ENCODE results near the gene CSH2. TPM values are rescaled to one million over a fixed set of nuclear protein-coding genes. Genes with fewer than 3 reads are reported as not detected.
"Not testable (repeated sequence)": the region's sequence is repeated elsewhere in the genome, so short reads cannot be mapped to it uniquely, and the experiment has no call there.

The CSH2 gene
- total and polyA plus RNA-seq, 4 experiments from 2014 or later: not detected

- H3K27me3 Mint-ChIP-seq; H3K9me3 ChIP-seq (ENCODE audit: control insufficient read depth in 1 of 2, low read length in 2 of 2); POLR2A ChIA-PET (ENCODE audit: partially characterized antibody); H3K27ac Mint-ChIP-seq; H3K4me1 ChIP-seq (ENCODE audit: insufficient read depth, low read length); H3K36me3 Mint-ChIP-seq; H3K27ac ChIP-seq (ENCODE audit: low read depth, low read length); intact Hi-C loops (cut with micrococcal nuclease); H3K27me3 ChIP-seq (ENCODE audit: insufficient read depth, low read length); H3K36me3 ChIP-seq (ENCODE audit: insufficient read depth, low read length); H3K4me3 Mint-ChIP-seq; DNase-seq; H3K4me3 ChIP-seq (ENCODE audit: low read length in 2 of 2); H3K9me3 Mint-ChIP-seq; H3K4me1 Mint-ChIP-seq: not testable (repeated sequence)
- CTCF ChIA-PET (ENCODE audit: partially characterized antibody): interaction anchor here (0.8 to 1.8 kb wide), 2 partner anchors 8 to 14 kb away, joined by 3 read pairs; no protein-coding TSS in a partner anchor
Measured at GRCh38 chr17:63874061-63874626, 667 bp upstream of the CSH2 start.

GRCh38 chr17:63871646-63872365 is 1.7 kb downstream of the CSH2 start:
- H3K36me3 ChIP-seq (ENCODE audit: insufficient read depth, low read length); H3K4me1 Mint-ChIP-seq; H3K4me3 ChIP-seq (ENCODE audit: low read length in 2 of 2); H3K27me3 Mint-ChIP-seq; H3K9me3 Mint-ChIP-seq; intact Hi-C loops (cut with micrococcal nuclease); H3K36me3 Mint-ChIP-seq; H3K27ac ChIP-seq (ENCODE audit: low read depth, low read length); H3K27ac Mint-ChIP-seq; H3K9me3 ChIP-seq (ENCODE audit: control insufficient read depth in 1 of 2, low read length in 2 of 2); POLR2A ChIA-PET (ENCODE audit: partially characterized antibody); H3K4me3 Mint-ChIP-seq; H3K27me3 ChIP-seq (ENCODE audit: insufficient read depth, low read length); CTCF ChIA-PET (ENCODE audit: partially characterized antibody); DNase-seq; H3K4me1 ChIP-seq (ENCODE audit: insufficient read depth, low read length): not testable (repeated sequence)

DNA sequence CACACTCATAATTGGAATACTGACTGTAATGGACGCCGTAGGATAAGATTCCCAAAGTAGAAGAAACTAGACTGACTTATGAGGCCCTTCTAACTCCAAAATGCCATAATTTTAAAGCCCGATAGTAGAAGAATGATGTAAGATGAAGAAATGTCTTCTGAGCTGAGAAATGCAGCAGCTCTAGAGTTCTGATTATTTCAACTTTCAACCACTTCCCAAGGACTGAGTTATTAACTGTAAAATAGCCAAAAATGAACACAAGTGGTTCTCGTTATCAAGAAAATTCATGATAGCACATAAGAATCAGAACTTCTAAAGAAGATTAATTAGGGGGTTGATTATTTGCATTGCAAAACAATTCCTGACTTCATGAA is 3.2 kb downstream of the CSH2 start:
- intact Hi-C loops (cut with micrococcal nuclease); H3K4me3 Mint-ChIP-seq: not testable (repeated sequence)
- CTCF ChIA-PET (ENCODE audit: partially characterized antibody): interaction anchor here (0.8 to 1.5 kb wide), 3 partner anchors 9 to 40 kb away, joined by 3 to 5 read pairs (median 3); partner anchors contain the start of gene CSHL1

DNA sequence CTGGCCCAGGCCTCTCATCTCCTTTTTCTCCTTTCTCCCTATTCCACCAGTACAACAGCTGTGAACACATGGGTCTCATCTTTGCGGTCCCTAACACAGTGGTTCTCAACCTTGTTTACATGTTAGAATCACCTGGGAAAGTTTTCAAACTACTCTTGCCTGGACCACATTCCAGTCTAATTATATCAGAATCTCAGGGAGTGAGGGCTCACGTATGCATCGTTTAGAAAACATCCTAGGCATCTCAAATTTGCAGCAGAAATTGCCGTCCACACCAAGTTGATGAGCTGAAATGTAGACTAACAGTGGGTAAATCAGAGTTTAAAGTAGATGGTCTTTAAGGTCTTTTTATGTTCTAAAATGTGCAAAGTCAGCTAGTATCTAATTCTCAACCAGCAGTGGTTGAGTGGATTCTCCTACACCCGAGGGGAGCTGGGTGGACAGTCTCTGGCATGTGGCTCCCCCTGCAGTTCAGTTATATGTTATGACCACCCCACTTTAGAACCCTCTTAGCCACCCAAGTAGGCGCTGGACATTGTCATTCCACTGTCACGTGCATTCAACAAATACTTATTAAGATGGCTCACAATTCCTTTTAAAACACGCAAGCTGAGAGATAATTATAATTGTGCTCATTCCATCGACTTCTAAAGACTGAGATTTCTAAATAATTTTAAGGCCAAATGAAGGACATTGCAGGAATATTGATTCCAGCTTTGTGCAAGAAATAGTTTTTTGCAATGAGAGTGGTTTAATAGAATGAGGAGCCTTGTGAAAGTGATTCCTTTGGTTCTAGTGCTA is 3.8 kb downstream of the CSH2 start:
- H3K4me1 ChIP-seq (ENCODE audit: insufficient read depth, low read length); H3K36me3 Mint-ChIP-seq; H3K27ac Mint-ChIP-seq; H3K9me3 ChIP-seq (ENCODE audit: control insufficient read depth in 1 of 2, low read length in 2 of 2); H3K36me3 ChIP-seq (ENCODE audit: insufficient read depth, low read length); H3K27ac ChIP-seq (ENCODE audit: low read depth, low read length); POLR2A ChIA-PET (ENCODE audit: partially characterized antibody); H3K4me1 Mint-ChIP-seq; DNase-seq; H3K27me3 ChIP-seq (ENCODE audit: insufficient read depth, low read length); intact Hi-C loops (cut with micrococcal nuclease); H3K4me3 ChIP-seq (ENCODE audit: low read length in 2 of 2); H3K27me3 Mint-ChIP-seq; H3K4me3 Mint-ChIP-seq; H3K9me3 Mint-ChIP-seq: not testable (repeated sequence)
- CTCF ChIA-PET (ENCODE audit: partially characterized antibody): interaction anchor here (0.8 to 1.5 kb wide), 5 partner anchors 9 to 41 kb away, joined by 3 to 5 read pairs (median 3); partner anchors contain the start of gene CSHL1

More for the DNA sequence above, 3.2 kb downstream of the CSH2 start:
- H3K9me3 ChIP-seq (ENCODE audit: control insufficient read depth in 1 of 2, low read length in 2 of 2); H3K27ac Mint-ChIP-seq; H3K4me3 ChIP-seq (ENCODE audit: low read length in 2 of 2); POLR2A ChIA-PET (ENCODE audit: partially characterized antibody); H3K4me1 ChIP-seq (ENCODE audit: insufficient read depth, low read length); H3K27me3 Mint-ChIP-seq; H3K36me3 Mint-ChIP-seq; H3K27ac ChIP-seq (ENCODE audit: low read depth, low read length); DNase-seq; H3K27me3 ChIP-seq (ENCODE audit: insufficient read depth, low read length); H3K36me3 ChIP-seq (ENCODE audit: insufficient read depth, low read length); H3K9me3 Mint-ChIP-seq; H3K4me1 Mint-ChIP-seq: not testable (repeated sequence)

- H3K9me3 Mint-ChIP-seq; POLR2A ChIA-PET (ENCODE audit: partially characterized antibody): not testable (repeated sequence)
Measured at GRCh38 chr17:63866625-63867024, 6.9 kb downstream of the CSH2 start.

GRCh38 chr17:63859257-63859656 is 14.2 kb downstream of the CSH2 start:
- no peak overlapping the region for H3K4me3 Mint-ChIP-seq

More at GRCh38 chr17:63866625-63867024, 6.9 kb downstream of the CSH2 start:
- DNase-seq; H3K27ac ChIP-seq (ENCODE audit: low read depth, low read length); H3K4me1 Mint-ChIP-seq; H3K4me1 ChIP-seq (ENCODE audit: insufficient read depth, low read length); H3K36me3 Mint-ChIP-seq; H3K4me3 ChIP-seq (ENCODE audit: low read length in 2 of 2); H3K36me3 ChIP-seq (ENCODE audit: insufficient read depth, low read length); H3K27me3 Mint-ChIP-seq; H3K27me3 ChIP-seq (ENCODE audit: insufficient read depth, low read length); H3K9me3 ChIP-seq (ENCODE audit: control insufficient read depth in 1 of 2, low read length in 2 of 2); H3K4me3 Mint-ChIP-seq; intact Hi-C loops (cut with micrococcal nuclease): not testable (repeated sequence)
- H3K27ac Mint-ChIP-seq: peak overlapping the region in 1 of 7 donors; percentile 9
- CTCF ChIA-PET (ENCODE audit: partially characterized antibody): interaction anchor here (0.8 to 3.8 kb wide), 10 partner anchors 15 to 45 kb away, joined by 3 to 22 read pairs (median 3); partner anchors contain the start of genes CSHL1 and GH2

GRCh38 chr17:63856425-63856824 is 17.1 kb downstream of the CSH2 start:
- H3K27ac Mint-ChIP-seq; H3K27me3 Mint-ChIP-seq; H3K4me3 Mint-ChIP-seq; intact Hi-C loops (cut with micrococcal nuclease); H3K27ac ChIP-seq (ENCODE audit: low read depth, low read length); DNase-seq; H3K9me3 ChIP-seq (ENCODE audit: control insufficient read depth in 1 of 2, low read length in 2 of 2); POLR2A ChIA-PET (ENCODE audit: partially characterized antibody); H3K27me3 ChIP-seq (ENCODE audit: insufficient read depth, low read length); H3K36me3 Mint-ChIP-seq; H3K4me1 ChIP-seq (ENCODE audit: insufficient read depth, low read length); H3K4me3 ChIP-seq (ENCODE audit: low read length in 2 of 2); H3K4me1 Mint-ChIP-seq; H3K9me3 Mint-ChIP-seq; H3K36me3 ChIP-seq (ENCODE audit: insufficient read depth, low read length): not testable (repeated sequence)
- CTCF ChIA-PET (ENCODE audit: partially characterized antibody): interaction anchor here (0.9 kb wide), 1 partner anchor 9 kb away, joined by 4 read pairs; no protein-coding TSS in a partner anchor

More at GRCh38 chr17:63859257-63859656, 14.2 kb downstream of the CSH2 start:
- no peaks in the 10 kb centered on the region for H3K4me1 ChIP-seq (ENCODE audit: insufficient read depth, low read length)
- no peaks in the 10 kb centered on the region for H3K36me3 Mint-ChIP-seq
- intact Hi-C loops (cut with micrococcal nuclease): no loop called here
- H3K4me3 ChIP-seq (ENCODE audit: low read length in 2 of 2): no peak overlapping the region
- no peaks in the 10 kb centered on the region for H3K27me3 Mint-ChIP-seq
- no peaks in the 10 kb centered on the region for H3K9me3 ChIP-seq (ENCODE audit: control insufficient read depth in 1 of 2, low read length in 2 of 2)
- no peaks in the 10 kb centered on the region for H3K36me3 ChIP-seq (ENCODE audit: insufficient read depth, low read length)
- ChIA-PET POLR2A (ENCODE audit: partially characterized antibody) (interaction anchor here (1.2 to 2.0 kb wide), 3 partner anchors 10 to 164 kb away, joined by 3 to 7 read pairs (median 4); no protein-coding TSS in a partner anchor), CTCF (ENCODE audit: partially characterized antibody) (interaction anchor here (0.9 to 4.4 kb wide), 4 partner anchors 10 to 43 kb away, joined by 3 to 36 read pairs (median 4); no protein-coding TSS in a partner anchor)
- DNase-seq: no peak
- no peaks in the 10 kb centered on the region for H3K27me3 ChIP-seq (ENCODE audit: insufficient read depth, low read length)
- no peak overlapping the region for H3K27ac Mint-ChIP-seq
- H3K27ac ChIP-seq (ENCODE audit: low read depth, low read length): no peak overlapping the region
- no peaks in the 10 kb centered on the region for H3K9me3 Mint-ChIP-seq
- no peaks in the 10 kb centered on the region for H3K4me1 Mint-ChIP-seq

Measured in CD4-positive, alpha-beta memory T cell (primary cell).